Adrenal gland (tissue), 12 donors: ENCODE measurements around the gene SHISA2. TPM values are rescaled to one million over a fixed set of nuclear protein-coding genes. Genes with fewer than 3 reads are reported as not detected.

Experiments
- DNase-seq, 7 donors: peaks; one replicate each; pipeline ENCODE4 v3.0.0-alpha.2; 2019 to 2020
- H3K27ac ChIP-seq, 5 donors: fragments of 200-600 bp; sonication (generic) in 4 of 5; 1 replicate in 3 of 5; 2 replicates in 2 of 5; pipeline versions ENCODE4 v1.5.1 to v1.8.0; 2016 to 2020; ENCODE audit warnings: mild to moderate bottlenecking in 1 of 5
- H3K27me3 ChIP-seq: fragments of 200-600 bp; 2 replicates; pipeline ENCODE4 v1.8.0; 2021
- H3K36me3 ChIP-seq, 2 donors: fragments of 200-600 bp; replicated peaks in 1 of 2; 1 replicate in 1 of 2; 2 replicates in 1 of 2; pipeline versions ENCODE4 v1.5.1 to v1.8.0; 2018 to 2022
- H3K4me1 ChIP-seq, 2 donors: fragments of 200-600 bp; replicated peaks in 1 of 2; 1 replicate in 1 of 2; 2 replicates in 1 of 2; pipeline versions ENCODE4 v1.5.1 to v1.8.0; 2018 to 2021
- H3K4me3 ChIP-seq, 4 donors: fragments of 200-600 bp; sonication (generic) in 3 of 4; one replicate each; pipeline ENCODE4 v1.5.1; 2016 to 2018
- H3K9me3 ChIP-seq, 3 donors: fragments of 200-600 bp; sonication (generic) in 1 of 3; replicated peaks in 1 of 3; 1 replicate in 2 of 3; 2 replicates in 1 of 3; pipeline versions ENCODE4 v1.5.1 to v1.8.0; 2016 to 2021
- CTCF ChIP-seq, 6 experiments: fragments of 450-650 bp in 4 of 6; fragments of 200-600 bp in 2 of 6; sonication (generic) in 1 of 6; IDR thresholded peaks; 1 replicate in 5 of 6; 2 replicates in 1 of 6; pipeline versions ENCODE4 v1.5.1 to v1.8.0; 2016 to 2021; ENCODE audit warnings: antibody characterized with exemption in 6 of 6, mild to moderate bottlenecking in 2 of 6, moderate library complexity in 1 of 6
- POLR2A ChIP-seq, 2 donors: fragments of 450-650 bp; IDR thresholded peaks; one replicate each; pipeline ENCODE4 v1.6.1; 2017; ENCODE audit warnings: antibody characterized with exemption in 2 of 2, mild to moderate bottlenecking in 2 of 2, moderate library complexity in 1 of 2
- WGBS, 4 donors: extraction: QIAGEN DNeasy Blood & Tissue Kit in 2 of 4; methylation state at CpG; one replicate each; pipeline versions ENCODE4 v1.1.5 to v1.1.7; 2013 to 2017; 5-methylcytosine and 5-hydroxymethylcytosine counted together
- intact Hi-C, 2 donors: fragments of 100-400 bp; cut with DNase I; formaldehyde crosslinking; loops; one replicate each; pipeline versions ENCODE4 v1.14.1 to v1.15.0; 2022 to 2023
- polyA plus RNA-seq, 3 donors: library from polyadenylated mRNA; stranded (reverse); fragments of 200-250 nt in 2 of 3; fragments of 350-450 nt in 1 of 3; fragmentation: Illumina TruSeq in 1 of 3; extraction: RNeasy Lipid Tissue Mini Kit (QIAGEN cat#74804) in 1 of 3; gene quantifications; one replicate each; pipeline ENCODE4 v1.2.3, GENCODE V29; 2013 to 2014
- total RNA-seq, 9 donors: library from RNA; depleted of rRNA in 4 of 9; stranded (reverse); fragments of >200 nt in 4 of 9; fragments of 120-200 nt in 1 of 9; fragmentation: NEBNext Ultra II Directional in 1 of 9; extraction: Animal tissue kit (Norgen Biotek cat#: 25700) in 1 of 9; gene quantifications; one replicate each; pipeline versions ENCODE4 v1.1.0 to v1.2.4, GENCODE V29; 2013 to 2023
- donor health status: healthy with polysubstance abuse.
- donor health status: Bipolar disorder and iron deficiency.
- donor health status: DM: yes; HTN: yes; CAD: no.
- donor health status: DM: no; HTN: no; CAD: no.
- donor health status: DM: no; HTN: no; CAD: no.
- donor health status: DM: yes; HTN: yes; CAD: no.

SHISA2 gene
- total and polyA plus RNA-seq, 12 donors: 0.07 to 2.6 (median 0.26) TPM; not detected in 5

- H3K4me3 ChIP-seq: no peak overlapping the region
- H3K27ac ChIP-seq: no peak overlapping the region
- H3K36me3 ChIP-seq: no peaks in the 10 kb centered on the region
- DNase-seq: no peak
- no peak for TF ChIP-seq POLR2A (IDR thresholded peaks at IDR 0.05)
- no peak for TF ChIP-seq CTCF (IDR thresholded peaks at IDR 0.05)
- H3K4me1 ChIP-seq: no peaks in the 10 kb centered on the region
- 48 to 75% (median 59%) methylated on average over 1 of the region's 1 CpG for WGBS, 4 donors
- H3K27me3 ChIP-seq: no peaks in the 10 kb centered on the region
- peaks cover 0 to 10% (median 0%) of the 10 kb centered on the region in 3 donors for H3K9me3 ChIP-seq
- intact Hi-C loops: no loop called here
Measured at GRCh38 chr13:26007261-26008125, 44.3 kb downstream of the SHISA2 start.

Other genes with a start within 250 kb of the SHISA2 start
- gene RNF6, start 170.3 kb upstream of the SHISA2 start, total RNA-seq: 10 to 100 TPM; 21.1 to 70.5 (median 33.5) TPM
- gene RNF6, start 170.3 kb upstream of the SHISA2 start, polyA plus RNA-seq: 10 to 100 TPM; 14.4 to 56.0 (median 15.9) TPM
- gene CDK8, start 202.1 kb upstream of the SHISA2 start, total RNA-seq: 10 to 100 TPM in 6 of 9 donors, 1 to 10 TPM in 3; 7.7 to 65.4 (median 11.1) TPM
- gene CDK8, start 202.1 kb upstream of the SHISA2 start, polyA plus RNA-seq: 10 to 100 TPM; 10.2 to 28.5 (median 12.0) TPM